Dedifferentiated amniotic fluid mesenchymal stem cell (primary cell): ENCODE data around the gene MC5R.
A peak's percentile ranks its signal among the peaks of the same experiment; 100 is the strongest.

Source experiments
- DNase-seq: peaks from one replicate; pipeline ENCODE4 v3.0.0-alpha.2; 2016; ENCODE audit errors: extremely low spot score

MC5R gene

DNA sequence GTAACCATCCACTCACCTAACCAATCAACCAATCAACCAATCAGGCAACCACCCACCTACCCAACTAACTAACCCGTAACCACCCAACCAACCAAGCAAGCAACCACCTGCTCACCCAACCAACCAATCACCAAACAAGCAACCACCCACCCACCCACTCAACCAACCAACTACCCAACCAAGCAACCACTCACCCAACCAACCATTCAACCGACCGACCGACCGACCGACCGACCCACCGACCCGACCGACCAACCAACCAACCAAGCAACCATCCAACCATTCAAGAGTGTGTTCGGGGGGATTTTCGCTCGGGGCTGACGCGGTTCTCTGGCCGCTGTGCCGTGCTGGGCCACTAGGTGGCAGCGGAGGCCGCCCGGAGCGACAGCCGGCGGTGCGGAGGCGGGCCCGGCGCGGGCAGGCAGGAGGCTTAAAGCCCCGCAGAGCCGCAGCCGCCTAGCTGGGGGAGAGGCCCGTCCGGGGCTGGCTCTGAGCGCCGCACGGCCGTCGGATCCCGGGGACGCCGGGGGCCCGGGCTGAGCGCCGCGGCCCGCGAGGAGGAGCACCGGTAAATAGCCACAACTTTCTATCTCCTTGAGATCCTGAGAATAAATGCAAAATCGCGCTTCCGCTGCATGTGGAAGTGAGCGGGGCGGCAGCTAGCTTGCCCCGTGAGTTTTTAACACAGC, at the start of gene MC5R:
Gene MC5R, plus strand, starts transcription at position 443 of the 689 bp plus-strand sequence. CDS start 1,617 bp downstream, outside the sequence.
- no peak for DNase-seq

- no peak for DNase-seq
Measured at GRCh38 chr18:13775058-13775457, 48.9 kb upstream of the MC5R start.

GRCh38 chr18:13791181-13791580, 32.8 kb upstream of the MC5R start:
- DNase-seq, result no peak

DNA sequence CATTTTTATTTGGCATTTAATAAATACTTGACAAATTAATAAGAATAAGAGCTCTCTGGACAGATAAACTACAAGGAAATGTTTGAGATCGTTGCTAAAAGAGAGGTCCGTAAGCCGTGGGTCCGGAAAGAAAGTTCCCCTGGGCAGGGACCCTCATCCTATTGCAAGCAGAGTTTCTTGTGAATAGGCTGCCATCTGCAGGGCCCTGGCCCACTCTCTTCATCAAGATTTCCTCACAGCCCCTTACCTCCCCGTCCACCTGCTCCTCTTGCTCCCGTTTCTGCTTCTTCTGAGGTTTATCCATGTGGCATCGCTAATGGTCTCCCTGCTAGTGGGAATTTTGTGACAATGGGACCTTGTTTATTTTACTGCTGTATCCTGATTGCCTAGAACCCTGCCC, 30.1 kb upstream of the MC5R start:
- DNase-seq, result no peak

- DNase-seq, result no peak
Measured at GRCh38 chr18:13796515-13796914, 27.4 kb upstream of the MC5R start.

GRCh38 chr18:13797157-13797611, 26.8 kb upstream of the MC5R start:
- no peak for DNase-seq

DNA sequence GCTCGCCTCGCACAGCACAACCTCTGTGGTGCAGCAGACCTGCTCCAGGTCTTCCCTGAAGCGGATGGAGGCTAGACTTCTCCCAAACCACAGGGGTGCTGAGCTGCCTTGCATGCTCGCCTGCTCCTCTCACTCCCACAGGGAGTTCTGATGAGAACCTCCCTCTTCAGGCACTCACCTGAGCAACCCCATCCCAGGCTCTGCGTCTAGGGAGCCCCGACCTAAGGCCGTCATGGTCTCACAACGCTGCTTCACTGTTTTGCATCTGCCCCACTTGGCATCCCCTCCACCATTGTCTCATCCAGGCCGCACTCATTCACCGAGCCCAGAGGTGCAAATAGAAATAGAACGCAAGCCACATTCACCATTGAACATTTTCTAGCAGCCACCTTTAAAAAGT, 24.6 kb upstream of the MC5R start:
- no peak for DNase-seq

DNA sequence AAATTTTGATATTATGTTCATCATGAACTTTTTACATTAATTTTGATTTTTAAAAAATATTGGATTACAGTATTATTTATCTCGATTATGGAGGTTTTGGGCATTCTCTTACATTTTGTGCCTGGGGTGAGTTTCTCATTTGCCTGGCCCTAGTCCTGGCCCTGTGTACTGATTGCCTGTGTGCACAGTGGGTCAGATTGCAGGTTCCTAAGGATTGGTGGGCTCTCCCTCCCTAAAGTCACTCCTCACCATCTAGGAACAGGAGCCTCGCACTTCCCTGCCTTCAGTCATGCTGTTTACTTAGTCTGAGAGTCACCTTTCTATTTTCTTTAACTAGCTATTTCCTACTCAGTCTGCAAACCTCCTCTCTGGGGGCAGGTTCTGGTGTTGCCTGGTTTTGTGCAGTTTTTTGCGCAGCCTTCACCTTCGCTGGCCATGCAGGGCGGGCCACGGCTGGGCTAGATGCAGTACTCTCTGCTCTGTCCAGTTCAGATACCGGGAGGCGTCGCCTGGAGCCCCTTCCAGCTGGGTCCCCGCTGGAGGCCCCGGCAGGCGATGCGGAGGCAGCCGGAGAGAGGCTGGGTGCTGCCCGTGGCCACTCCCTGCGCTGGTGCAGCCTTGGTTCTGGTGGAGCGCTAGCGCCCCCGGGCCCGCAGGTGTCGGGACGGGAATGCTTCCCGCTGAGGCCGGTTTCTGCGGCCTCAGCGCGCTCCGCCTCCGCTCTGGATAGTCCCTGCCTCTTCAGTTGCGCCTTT, 23.3 kb upstream of the MC5R start:
- DNase-seq, result no peak

DNA sequence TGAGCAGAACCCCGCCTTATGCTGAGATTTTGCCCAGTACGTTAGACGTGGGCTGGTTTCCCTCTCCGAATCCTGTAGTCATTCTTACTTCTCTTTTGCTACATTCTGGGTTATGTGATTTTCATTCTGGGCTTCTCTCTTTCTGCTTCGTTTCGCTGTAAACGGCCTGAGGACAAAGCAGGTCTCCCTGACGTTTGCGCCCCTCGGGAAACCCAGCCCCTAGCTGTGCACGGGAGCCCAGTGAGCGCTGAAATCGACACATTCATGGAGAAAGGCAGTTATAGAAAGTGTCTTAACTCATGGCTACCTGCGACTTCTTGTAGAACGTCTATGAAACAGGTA, 22.7 kb upstream of the MC5R start:
- DNase-seq, result no peak

DNA sequence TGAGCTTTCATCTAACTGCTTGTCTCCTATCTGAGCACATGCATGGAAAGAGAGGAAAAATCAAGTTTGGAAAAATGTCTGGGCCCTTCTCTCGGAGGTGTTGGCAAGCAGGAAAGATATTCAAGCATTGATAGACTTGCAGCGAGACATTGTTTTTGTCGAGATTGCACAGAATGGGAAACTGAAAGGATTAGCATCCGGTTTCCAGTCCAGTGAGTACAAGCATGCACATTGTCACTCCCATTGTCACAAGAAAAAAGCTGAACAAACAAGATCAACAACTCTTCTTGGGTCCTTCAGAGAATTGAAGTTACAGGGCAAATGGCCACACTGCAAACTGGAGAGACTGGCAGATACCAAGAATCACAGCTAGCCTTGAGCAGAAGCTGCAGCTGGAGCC, 19.6 kb upstream of the MC5R start:
- DNase-seq, result no peak

DNA sequence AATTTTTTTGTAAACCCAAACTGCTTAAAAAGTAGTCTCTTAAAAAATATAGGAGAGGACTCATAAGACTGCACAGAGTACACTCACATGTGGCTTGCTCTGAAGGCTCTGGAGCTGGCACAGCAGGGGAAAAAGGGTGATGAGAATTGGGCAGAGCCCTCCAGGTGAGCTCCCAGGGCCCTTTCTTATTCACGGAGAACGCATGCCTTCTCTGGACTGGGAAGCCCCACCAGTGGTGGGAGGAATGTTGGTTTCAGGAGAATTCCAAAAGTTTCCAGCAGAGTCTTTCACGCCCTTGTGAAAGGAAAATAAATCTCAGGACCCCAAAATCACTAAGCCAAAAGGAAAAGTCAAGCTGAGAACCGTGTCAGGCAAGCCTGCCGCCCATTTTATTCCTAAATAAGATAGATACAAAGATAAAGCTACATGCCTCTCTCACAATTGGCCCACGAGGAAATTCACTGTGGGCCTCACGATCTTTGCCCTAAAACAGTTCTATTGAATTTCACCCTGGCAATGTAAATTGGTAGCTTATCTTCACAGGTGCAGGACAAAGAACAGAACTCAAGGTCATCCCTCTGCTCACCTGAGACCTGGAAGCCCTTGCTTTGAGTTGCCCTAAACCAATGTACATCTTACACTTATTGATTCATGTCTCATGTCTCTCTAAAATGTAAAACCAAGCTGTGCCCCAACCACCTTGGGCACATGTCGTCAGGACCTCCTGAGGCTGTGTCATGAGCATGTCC, 15.5 kb upstream of the MC5R start:
- no peak for DNase-seq

- DNase-seq, result no peak
Measured at GRCh38 chr18:13809043-13809430, 14.9 kb upstream of the MC5R start.

DNA sequence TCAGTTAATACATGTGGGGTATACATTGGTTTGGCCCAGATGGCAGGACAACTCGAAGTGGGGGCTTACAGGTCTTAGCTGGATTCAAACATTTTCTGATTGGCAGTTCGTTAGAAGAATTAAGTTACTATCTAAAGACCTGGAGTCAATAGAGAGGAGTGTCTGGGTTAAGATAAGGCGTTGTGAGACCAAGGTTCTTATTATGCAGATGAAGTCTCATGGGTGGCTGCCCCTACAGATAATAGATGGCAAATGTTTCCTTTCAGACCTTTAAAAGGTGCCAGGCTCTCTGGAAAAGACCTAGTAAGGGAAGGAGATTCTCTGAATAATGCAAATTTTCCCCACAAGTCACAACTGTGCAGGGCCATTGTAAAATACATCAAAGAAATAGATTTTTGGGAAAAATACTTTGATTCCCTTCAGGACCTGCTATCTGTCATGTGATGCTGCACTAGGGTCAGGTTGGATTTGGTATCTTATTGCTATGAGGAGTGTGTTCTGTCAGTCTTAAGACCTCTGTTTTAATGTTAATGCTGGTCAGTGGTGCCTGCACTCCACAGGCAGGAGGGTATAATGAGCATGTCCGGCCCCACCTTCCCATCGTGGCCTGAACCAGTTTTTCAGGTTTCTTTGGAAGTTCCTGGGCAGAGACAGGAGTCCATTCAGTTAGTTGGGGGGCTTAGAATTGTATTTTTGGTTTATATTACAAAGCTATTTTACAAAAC, 14.3 kb upstream of the MC5R start:
- no peak for DNase-seq

DNA sequence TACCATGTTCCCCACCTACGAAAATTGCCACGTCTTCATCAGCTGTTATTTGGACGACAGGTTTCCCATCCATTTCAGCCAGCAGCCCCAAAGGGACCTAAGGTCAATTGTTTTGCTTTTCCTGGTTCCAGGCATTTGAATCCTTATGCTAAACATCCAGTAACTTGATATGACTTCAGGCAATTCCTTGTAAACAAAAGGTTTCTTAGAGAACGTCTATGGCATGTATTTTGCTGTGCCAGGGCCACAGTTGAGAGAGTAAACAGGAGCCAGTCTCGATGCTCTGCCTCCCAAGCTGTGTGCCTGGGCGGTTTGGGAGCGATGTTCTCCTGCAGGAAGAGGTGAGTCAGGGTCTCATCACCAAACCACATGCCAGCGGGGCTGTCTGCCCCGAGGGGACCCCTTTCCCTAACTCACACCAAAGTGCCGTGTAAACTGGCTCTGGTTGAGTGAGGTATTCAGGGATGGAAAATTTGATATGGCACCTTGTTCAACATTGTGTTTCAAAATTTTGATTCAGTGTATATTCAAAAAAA, 12.9 kb upstream of the MC5R start:
- DNase-seq, result no peak

GRCh38 chr18:13811993-13812392, 12.0 kb upstream of the MC5R start:
- DNase-seq, result no peak

- DNase-seq, result peak; percentile 49
Measured at GRCh38 chr18:13813271-13813849, 10.6 kb upstream of the MC5R start.

GRCh38 chr18:13826209-13826608, 2.3 kb downstream of the MC5R start:
- no peak for DNase-seq

- DNase-seq, result no peak
Measured at GRCh38 chr18:13831864-13832508, 8.0 kb downstream of the MC5R start.

DNA sequence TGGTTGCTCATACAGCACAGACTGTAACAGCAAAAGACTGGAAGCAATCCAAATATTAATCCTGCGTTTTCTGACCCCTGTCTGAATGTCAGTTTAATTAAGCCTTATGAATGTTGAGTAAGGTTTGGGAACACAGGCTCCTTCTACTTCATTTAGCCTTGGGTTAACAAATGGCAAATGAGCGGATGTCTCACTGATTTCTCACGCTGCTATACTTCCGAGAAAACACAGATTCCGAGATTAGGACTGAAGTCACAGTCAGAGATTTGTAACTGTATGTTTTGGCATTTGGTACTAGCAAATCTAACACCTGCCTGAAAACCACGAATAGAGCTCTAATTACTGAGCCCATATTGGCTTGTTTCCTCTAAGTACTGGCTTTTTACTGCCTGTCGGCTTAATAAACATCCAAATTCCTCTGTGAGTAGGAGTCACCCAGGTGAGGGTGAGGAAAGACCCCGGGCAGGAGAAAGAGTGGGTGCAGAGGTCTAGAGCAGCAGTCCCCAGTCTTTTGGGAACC, 10.6 kb downstream of the MC5R start:
- DNase-seq, result no peak

- no peak for DNase-seq
Measured at GRCh38 chr18:13835202-13835601, 11.3 kb downstream of the MC5R start.

- no peak for DNase-seq
Measured at GRCh38 chr18:13836559-13836958, 12.6 kb downstream of the MC5R start.
